CD4-positive, alpha-beta T cell treated with Interleukin-4 for 1 hour (primary cell): Measurements from ENCODE around the gene HOXA1.
"Not testable (repeated sequence)": the region's sequence is repeated elsewhere in the genome, so short reads cannot be mapped to it uniquely, and the experiment has no call there.

ENCODE experiments used
- DNase-seq, 2 donors: peaks; one replicate each; pipeline ENCODE4 v3.0.0-alpha.2; 2020 to 2022

Gene HOXA1

DNA sequence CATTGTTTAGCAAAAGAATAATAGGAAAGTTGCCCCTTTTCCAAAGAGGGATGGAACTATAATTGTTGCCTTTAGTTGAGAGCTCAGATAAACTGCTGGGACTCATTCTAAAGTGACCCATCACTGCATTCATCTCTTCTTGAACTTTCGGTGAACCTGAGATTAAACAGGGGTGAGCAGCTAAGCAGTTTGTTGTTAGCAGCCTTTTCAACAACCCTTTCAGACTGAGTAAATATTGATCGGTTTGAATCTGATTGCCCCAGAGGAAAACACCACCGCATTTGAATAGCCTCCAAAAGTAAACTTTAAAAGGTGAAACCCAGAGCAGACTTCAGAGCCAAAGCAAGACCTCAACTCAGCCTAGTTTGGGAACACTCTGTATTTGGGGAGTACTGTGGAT is 4.7 kb downstream of the HOXA1 start:
- DNase-seq: no peak

- no peak for DNase-seq
These were observed 7.5 kb downstream of the HOXA1 start for GRCh38 chr7:27088002-27088922.

DNA sequence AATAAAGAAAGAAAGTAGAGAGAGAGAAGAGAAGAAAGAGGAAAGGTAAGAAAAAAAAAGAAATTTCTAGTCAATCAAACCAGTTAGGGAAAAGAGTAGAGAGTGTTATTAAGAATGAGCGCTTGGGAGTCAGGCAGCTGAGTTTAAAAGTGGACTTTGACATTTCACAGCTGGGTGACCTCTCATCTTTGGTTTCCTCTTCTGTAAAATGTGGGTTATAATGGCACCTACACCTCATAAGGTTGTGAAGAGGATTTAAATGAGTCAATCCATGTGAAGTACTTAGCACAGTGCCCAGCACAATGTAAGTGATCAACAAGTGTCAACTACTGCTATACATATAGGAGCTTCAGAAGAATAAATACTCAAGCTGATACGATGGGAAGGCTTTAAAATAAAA is 12.2 kb downstream of the HOXA1 start:
- no peak for DNase-seq

GRCh38 chr7:27082171-27082570 is 13.6 kb downstream of the HOXA1 start:
- DNase-seq: no peak

- DNase-seq: no peak
These were observed 14.9 kb downstream of the HOXA1 start for GRCh38 chr7:27080844-27081436.

GRCh38 chr7:27079234-27079975 is 16.4 kb downstream of the HOXA1 start:
- no peak for DNase-seq

DNA sequence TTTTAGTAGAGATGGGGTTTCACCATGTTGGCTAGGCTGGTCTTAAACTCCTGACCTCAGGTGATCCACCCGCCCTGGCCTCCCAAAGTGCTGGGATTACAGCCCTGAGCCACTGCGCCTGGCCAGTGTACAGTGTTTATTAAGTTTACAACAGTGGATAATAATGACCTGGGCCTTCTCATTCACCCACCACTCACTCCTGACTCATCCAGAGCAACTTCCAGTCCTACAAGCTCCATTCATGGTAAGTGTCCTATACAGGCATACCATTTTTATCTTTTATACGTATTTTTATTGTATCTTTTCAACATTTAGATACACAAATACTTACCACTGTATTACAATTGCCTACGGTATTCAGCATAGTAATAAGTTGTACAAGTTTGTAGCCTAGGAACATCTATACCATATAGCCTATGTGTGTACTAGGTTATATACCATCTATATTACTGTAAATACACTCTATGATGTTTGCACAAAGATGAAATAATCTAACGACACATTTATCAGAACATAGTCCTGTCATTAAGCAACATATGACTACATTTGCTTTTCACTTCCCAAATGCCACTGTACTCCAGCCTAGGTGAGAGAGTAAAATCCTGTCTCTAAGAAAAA is 17.1 kb downstream of the HOXA1 start:
- DNase-seq: no peak

DNA sequence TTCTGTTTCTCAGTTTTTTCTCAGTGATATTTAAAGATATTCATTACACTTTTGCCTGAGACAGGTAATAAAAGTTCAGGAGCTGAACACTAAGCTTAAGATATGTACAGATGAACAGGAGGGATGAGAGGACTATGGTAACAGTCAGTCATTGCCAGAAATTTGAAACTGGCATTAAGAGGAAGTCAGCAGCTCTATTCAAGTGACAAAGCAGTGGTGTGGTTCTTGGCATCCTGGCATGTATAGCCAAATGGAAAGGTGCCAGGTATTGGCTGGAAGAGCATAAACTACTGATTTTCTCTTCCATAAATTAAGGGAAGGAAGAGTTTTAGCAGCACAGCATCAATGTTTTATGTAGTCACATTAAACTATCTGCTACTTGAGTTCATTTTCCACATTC is 22.7 kb downstream of the HOXA1 start:
- DNase-seq: no peak

DNA sequence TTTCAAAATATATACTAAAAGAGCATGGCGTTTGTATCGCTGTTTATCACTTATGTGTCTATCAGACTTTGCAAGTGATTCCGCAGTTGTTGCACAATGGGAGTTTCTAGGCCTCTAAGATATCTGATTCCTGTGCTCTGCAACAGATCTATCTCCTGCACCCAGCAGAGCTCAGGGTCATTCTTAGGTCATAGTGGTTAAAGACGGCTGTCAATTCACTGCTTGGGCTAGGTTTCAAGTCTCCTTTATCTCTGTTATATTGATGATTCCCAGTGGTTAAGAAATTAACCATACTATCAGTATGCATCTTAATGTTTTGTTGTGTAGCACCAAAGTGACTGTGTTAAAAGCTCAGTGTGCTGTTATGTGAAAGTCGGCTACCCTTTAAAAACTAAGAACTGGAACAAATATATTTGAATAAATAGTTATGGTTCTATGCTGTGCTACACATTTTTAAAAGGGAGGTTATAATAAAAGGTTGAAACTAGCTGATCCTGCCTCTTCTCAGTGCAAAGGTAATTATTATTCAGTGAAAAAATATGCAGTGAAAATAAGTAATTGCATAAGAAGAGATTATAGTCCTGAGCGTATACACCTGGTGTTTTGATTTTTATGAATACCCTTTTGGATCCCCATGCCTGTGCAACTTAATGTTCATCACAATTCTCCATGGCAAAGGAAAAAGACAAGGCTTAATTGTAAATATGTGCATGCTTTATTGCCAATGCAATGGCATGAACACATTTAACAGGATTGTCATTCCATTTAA is 24.0 kb downstream of the HOXA1 start:
- no peak for DNase-seq

- DNase-seq: no peak
These were observed 27.5 kb downstream of the HOXA1 start for GRCh38 chr7:27068259-27068658.

DNA sequence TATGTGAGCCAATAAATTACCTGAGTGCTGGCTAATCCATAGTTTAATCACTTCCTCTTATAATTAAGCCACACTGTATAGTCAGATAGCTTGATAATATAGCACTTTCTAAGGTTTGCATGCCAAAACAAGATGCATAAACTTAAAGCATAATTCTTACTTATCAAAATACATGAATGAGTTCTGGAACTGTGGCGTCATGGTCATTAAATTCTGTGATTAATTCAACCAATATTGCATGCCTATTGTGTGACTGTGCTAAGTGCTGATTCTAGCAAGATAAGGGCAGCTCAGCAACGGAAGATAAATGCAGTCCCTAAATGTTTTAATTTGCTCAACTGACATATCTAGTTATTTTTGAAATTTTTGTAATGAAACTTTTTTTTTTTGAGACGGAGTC is 29.7 kb downstream of the HOXA1 start:
- no peak for DNase-seq

- DNase-seq: no peak
These were observed 30.1 kb downstream of the HOXA1 start for GRCh38 chr7:27065709-27066108.

DNA sequence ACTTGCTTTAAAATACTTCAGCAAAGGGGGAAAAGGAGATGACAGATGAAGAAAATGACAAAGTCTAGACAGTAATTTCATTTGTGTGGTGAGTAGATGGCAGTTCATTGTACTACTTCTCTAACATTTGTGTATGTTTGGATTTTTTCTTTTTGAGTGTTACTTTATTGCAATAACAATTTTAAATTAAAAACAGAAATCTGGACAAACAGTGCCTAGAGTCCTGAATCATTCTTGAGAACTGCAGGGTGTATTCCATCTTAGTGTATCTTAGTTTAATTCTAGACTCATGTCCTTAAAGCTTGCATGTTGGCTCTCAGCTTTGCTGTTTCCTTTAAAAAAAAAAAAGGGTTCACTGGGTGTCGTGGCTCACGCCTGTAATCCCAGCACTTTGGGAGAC is 31.1 kb downstream of the HOXA1 start:
- no peak for DNase-seq

DNA sequence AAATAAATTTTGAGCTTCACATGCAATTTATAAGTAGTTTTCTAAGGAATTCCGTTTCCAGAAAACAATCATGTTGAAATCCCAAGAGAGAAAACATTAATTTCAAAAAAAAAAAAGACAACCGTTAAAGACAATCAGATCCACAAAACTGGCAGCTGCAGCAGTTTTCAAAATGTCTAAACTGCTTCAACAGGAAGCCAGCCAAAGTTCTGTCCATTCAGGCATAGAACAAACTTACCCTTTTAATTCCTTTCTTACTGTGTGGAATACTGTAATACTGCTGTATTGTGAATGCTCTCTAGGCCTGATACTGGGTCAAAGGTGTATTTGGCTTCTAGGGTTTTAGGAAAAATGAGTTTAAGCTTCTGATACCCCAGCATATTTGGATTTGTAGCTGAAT is 31.6 kb downstream of the HOXA1 start:
- DNase-seq: no peak

GRCh38 chr7:27062946-27063345 is 32.9 kb downstream of the HOXA1 start:
- no peak for DNase-seq

GRCh38 chr7:27053153-27053552 is 42.6 kb downstream of the HOXA1 start:
- DNase-seq: no peak

DNA sequence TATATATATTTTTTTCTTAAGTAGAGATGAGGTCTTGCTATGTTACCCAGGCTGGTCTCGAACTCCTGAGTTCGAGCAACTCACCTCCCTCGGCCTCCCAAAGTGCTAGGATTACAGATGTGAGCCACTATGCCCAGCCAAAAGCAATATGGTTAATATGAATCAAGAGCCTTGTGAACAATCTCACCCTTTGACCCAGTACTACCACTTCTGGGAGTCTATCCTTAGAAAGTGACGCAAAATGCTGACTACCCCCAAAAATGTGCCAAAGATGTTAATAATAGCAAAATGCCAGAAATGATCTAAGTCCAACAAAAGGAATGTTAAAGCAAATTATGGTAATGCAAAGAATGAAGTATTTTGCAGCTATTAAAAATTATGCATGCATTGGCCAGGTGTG is 44.3 kb downstream of the HOXA1 start:
- DNase-seq: no peak

GRCh38 chr7:27048438-27048837 is 47.4 kb downstream of the HOXA1 start:
- no peak for DNase-seq

GRCh38 chr7:27046854-27047549 is 48.8 kb downstream of the HOXA1 start:
- DNase-seq: no peak

- not testable (repeated sequence) for DNase-seq
These were observed 49.8 kb downstream of the HOXA1 start for GRCh38 chr7:27045972-27046371.

GRCh38 chr7:27045066-27045465 is 50.7 kb downstream of the HOXA1 start:
- DNase-seq: not testable (repeated sequence)
